ENCODE results near the gene CPHXL. TPM values are rescaled to one million over a fixed set of nuclear protein-coding genes. Genes with fewer than 3 reads are reported as not detected.

The CPHXL gene
- total RNA-seq, 1 experiment from 2014 or later: not detected

GRCh38 chr16:75701361-75701760 lies 24.9 kb downstream of the CPHXL start, which contains the start of gene DUXB:
DUXB (minus strand) TSS chr16:75701461; CDS start chr16:75701418, 43 bp downstream.
- Histone ChIP-seq H3K4me3 (ENCODE audit: low read depth in 2 of 2, low read length in 2 of 2) (no peak within 1 kb of the TSS), H3K27ac (ENCODE audit: low read length) (no peak within 1 kb of the TSS), H3K4me1 (ENCODE audit: control insufficient read depth, insufficient read depth, low read length) (no peaks in the 10 kb centered on the region), H3K36me3 (ENCODE audit: control insufficient read depth, insufficient read depth, low read length) (no peaks in the 10 kb centered on the region), H3K27me3 (ENCODE audit: control insufficient read depth, insufficient read depth, low read length) (no peaks in the 10 kb centered on the region), H3K9me3 (ENCODE audit: control insufficient read depth, insufficient read depth, low read depth, low read length) (no peaks in the 10 kb centered on the region)
- BruUV-seq (replicated peaks): no TSS peak
- in situ Hi-C loops (cut with HindIII; ENCODE audit: low pct_unique_long_range_greater_than_20kb, low sequenced_read_pairs): no loop called here
- ChIA-PET CTCF (no interaction called here), POLR2A (no interaction called here)
- DNase-seq (ENCODE audit: low read depth, low spot score): no peak
- intact Hi-C loops (cut with micrococcal nuclease; ENCODE audit: unreplicated experiment): no loop called here
- TF ChIP-seq CTCF (IDR thresholded peaks at IDR 0.05) (no peak), TCF7L2 (IDR thresholded peaks at IDR 0.05; ENCODE audit: low read depth, low read length) (no peak), SIN3A (IDR thresholded peaks at IDR 0.05; ENCODE audit: borderline replicate concordance, insufficient read depth, low read depth, low read length) (no peak), REST (IDR thresholded peaks at IDR 0.05; ENCODE audit: insufficient read depth in 1 of 2, low read depth in 2 of 2, low read length in 1 of 2) (no peak), POLR2AphosphoS5 (IDR thresholded peaks at IDR 0.05; ENCODE audit: low read depth, low read length) (no peak)
- no peak for ATAC-seq

- intact Hi-C loops (cut with micrococcal nuclease; ENCODE audit: unreplicated experiment): no loop called here
- TF ChIP-seq TCF7L2 (IDR thresholded peaks at IDR 0.05; ENCODE audit: low read depth, low read length) (no peak), CTCF (IDR thresholded peaks at IDR 0.05) (no peak), REST (IDR thresholded peaks at IDR 0.05; ENCODE audit: insufficient read depth in 1 of 2, low read depth in 2 of 2, low read length in 1 of 2) (no peak), SIN3A (IDR thresholded peaks at IDR 0.05; ENCODE audit: borderline replicate concordance, insufficient read depth, low read depth, low read length) (no peak), POLR2AphosphoS5 (IDR thresholded peaks at IDR 0.05; ENCODE audit: low read depth, low read length) (no peak)
Observed at GRCh38 chr16:75697571-75697970, 28.7 kb downstream of the CPHXL start.

More at GRCh38 chr16:75697571-75697970, 28.7 kb downstream of the CPHXL start:
- in situ Hi-C loops (cut with HindIII; ENCODE audit: low pct_unique_long_range_greater_than_20kb, low sequenced_read_pairs): no loop called here
- Histone ChIP-seq H3K4me1 (ENCODE audit: control insufficient read depth, insufficient read depth, low read length) (no peaks in the 10 kb centered on the region), H3K4me3 (ENCODE audit: low read depth in 2 of 2, low read length in 2 of 2) (no peak overlapping the region), H3K27ac (ENCODE audit: low read length) (no peak overlapping the region), H3K9me3 (ENCODE audit: control insufficient read depth, insufficient read depth, low read depth, low read length) (no peaks in the 10 kb centered on the region), H3K27me3 (ENCODE audit: control insufficient read depth, insufficient read depth, low read length) (no peaks in the 10 kb centered on the region), H3K36me3 (ENCODE audit: control insufficient read depth, insufficient read depth, low read length) (no peaks in the 10 kb centered on the region)
- ChIA-PET CTCF (no interaction called here), POLR2A (no interaction called here)
- BruUV-seq (replicated peaks): no TSS peak
- DNase-seq (ENCODE audit: low read depth, low spot score) (no peak), ATAC-seq (no peak)
